Measurements from ENCODE around the gene BCR. TPM values are rescaled to one million over a fixed set of nuclear protein-coding genes. Genes with fewer than 3 reads are reported as not detected.

BCR gene
- total and polyA plus RNA-seq, 2 of the 13 experiments (the other 11 are each of a cell fraction or from before 2014, with no cell fraction given): 19.9 to 33.6 TPM

DNA sequence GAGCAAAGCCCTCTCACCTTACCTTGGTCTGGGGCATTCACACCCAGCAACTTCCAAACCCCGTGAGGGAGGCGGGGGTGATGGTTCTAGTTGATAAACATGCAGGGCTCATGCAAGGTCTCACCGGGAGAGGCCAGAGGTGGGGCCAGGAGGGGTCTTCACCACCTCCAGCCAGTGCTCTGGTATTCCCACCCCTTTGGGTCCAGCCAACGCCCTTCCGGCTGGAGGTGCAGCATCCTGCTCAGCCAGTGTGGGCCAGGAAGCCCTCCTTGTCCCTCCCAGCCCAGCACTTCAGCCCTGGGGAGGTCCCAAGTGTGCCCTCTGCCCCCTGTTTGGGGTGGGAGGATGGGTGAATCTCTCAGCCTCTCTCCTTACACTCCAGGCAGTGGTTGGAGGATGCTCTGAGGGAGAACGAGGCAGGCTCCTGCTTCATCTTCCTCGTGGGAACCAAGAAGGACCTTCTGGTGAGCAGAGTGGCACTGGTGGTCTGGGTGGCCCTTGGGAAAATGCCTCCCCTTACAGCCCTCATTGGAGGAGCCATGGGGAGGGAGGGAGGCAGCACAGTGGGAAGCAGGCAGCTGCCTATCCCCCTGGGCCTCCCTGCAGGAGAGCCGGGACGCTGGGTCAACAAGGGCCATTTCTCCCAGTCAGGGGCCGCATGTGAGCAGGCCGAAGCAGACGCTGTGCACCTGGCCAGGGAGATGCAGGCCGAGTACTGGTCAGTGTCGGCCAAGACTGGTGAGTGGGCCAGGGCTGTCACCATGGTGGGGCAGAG is 21.6 kb upstream of the BCR start (continued):
- TF ChIP-seq, protein P1, sequence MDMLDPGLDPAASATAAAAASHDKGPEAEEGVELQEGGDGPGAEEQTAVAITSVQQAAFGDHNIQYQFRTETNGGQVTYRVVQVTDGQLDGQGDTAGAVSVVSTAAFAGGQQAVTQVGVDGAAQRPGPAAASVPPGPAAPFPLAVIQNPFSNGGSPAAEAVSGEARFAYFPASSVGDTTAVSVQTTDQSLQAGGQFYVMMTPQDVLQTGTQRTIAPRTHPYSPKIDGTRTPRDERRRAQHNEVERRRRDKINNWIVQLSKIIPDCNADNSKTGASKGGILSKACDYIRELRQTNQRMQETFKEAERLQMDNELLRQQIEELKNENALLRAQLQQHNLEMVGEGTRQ (IDR thresholded peaks at IDR 0.05; ENCODE audit: low read depth, low read length): no peak
- TF ChIP-seq, protein P1 (CRISPR knock-in tag; IDR thresholded peaks at IDR 0.05; ENCODE audit: borderline replicate concordance): 0 out of 2 replicates have a peak, but pooled peaks have one; percentile 2
- TF ChIP-seq ZNF510 (CRISPR knock-in tag; IDR thresholded peaks at IDR 0.05; ENCODE audit: low read depth) (no peak), HOXA3 (CRISPR knock-in tag; IDR thresholded peaks at IDR 0.05) (no peak), KDM5B (CRISPR knock-in tag; IDR thresholded peaks at IDR 0.05; ENCODE audit: borderline replicate concordance) (0 out of 2 replicates have a peak, but pooled peaks have one; percentile 25), ISX (CRISPR knock-in tag; conservative IDR thresholded peaks at IDR 0.05) (no peak), GMEB1 (CRISPR knock-in tag; IDR thresholded peaks at IDR 0.05; ENCODE audit: borderline replicate concordance) (no peak), SIN3A (IDR thresholded peaks at IDR 0.05; ENCODE audit: borderline replicate concordance, low read depth, low read length) (no peak), AGO2 (optimal IDR thresholded peaks at IDR 0.05; ENCODE audit: low read depth, low read length) (no peak), NONO (IDR thresholded peaks at IDR 0.05) (no peak), NONO (CRISPR knock-in tag; conservative IDR thresholded peaks at IDR 0.05) (no peak), CCAR2 (optimal IDR thresholded peaks at IDR 0.05; ENCODE audit: low read depth, low read length) (no peak), MXD3 (CRISPR knock-in tag; IDR thresholded peaks at IDR 0.05) (no peak), RBM39 (IDR thresholded peaks at IDR 0.05; ENCODE audit: low read depth, low read length, poor library complexity, severe bottlenecking) (no peak)
